CD8-positive, alpha-beta memory T cell (primary cell): ENCODE results near the gene GOLGA1. TPM values are rescaled to one million over a fixed set of nuclear protein-coding genes. Genes with fewer than 3 reads are reported as not detected.

Experiments used
- CTCF ChIA-PET: fragments of 350-600 bp; sonication (Branson Sonifier 250); formaldehyde crosslinking; loops from one replicate; lab custom pipeline; 2021; ENCODE audit warnings: antibody characterized with exemption; lab: Charles Lee
- POLR2A ChIA-PET: fragments of 350-600 bp; sonication (Branson Sonifier 250); formaldehyde crosslinking; loops from one replicate; lab custom pipeline; 2021; ENCODE audit warnings: antibody characterized with exemption; lab: Charles Lee
- DNase-seq, 5 donors: peaks; one replicate each; pipeline versions ENCODE4 v3.0.0 to v3.0.0-alpha.2; 2020 to 2022; ENCODE audit warnings: mixed read lengths in 1 of 5
- H3K27ac ChIP-seq: one replicate; pipeline ENCODE4 v1.7.0; 2013; ENCODE audit warnings: low read depth, mild to moderate bottlenecking, low read length, moderate library complexity
- H3K27me3 ChIP-seq: 2 replicates; pipeline ENCODE4 v1.7.0; 2013; ENCODE audit warnings: low read length, mild to moderate bottlenecking; ENCODE audit not compliant: insufficient read depth, poor library complexity, severe bottlenecking
- H3K36me3 ChIP-seq: 2 replicates; pipeline ENCODE4 v1.7.0; 2013; ENCODE audit warnings: mild to moderate bottlenecking, low read length, moderate library complexity; ENCODE audit not compliant: insufficient read depth
- H3K4me1 ChIP-seq: 2 replicates; pipeline ENCODE4 v1.7.0; 2013; ENCODE audit warnings: mild to moderate bottlenecking, low read length, moderate library complexity; ENCODE audit not compliant: insufficient read depth
- H3K4me3 ChIP-seq: 2 replicates; pipeline ENCODE4 v1.7.0; 2013; ENCODE audit warnings: mild to moderate bottlenecking, low read length
- H3K9me3 ChIP-seq: 2 replicates; pipeline ENCODE4 v1.7.0; 2013; ENCODE audit warnings: mild to moderate bottlenecking, low read length
- H3K27ac Mint-ChIP-seq, 8 donors: one replicate each; pipeline ENCODE4 v1.8.0; 2020 to 2021; ENCODE audit warnings: mixed read lengths in 8 of 8, mild to moderate bottlenecking in 6 of 8, inconsistent platforms in 3 of 8, moderate library complexity in 3 of 8
- H3K27me3 Mint-ChIP-seq, 2 donors: one replicate each; pipeline ENCODE4 v1.8.0; 2020 to 2021; ENCODE audit warnings: mixed read lengths in 2 of 2, mild to moderate bottlenecking in 1 of 2, moderate library complexity in 1 of 2
- H3K36me3 Mint-ChIP-seq, 3 donors: one replicate each; pipeline ENCODE4 v1.8.0; 2020 to 2021; ENCODE audit warnings: mixed read lengths in 3 of 3, inconsistent platforms in 1 of 3, mild to moderate bottlenecking in 1 of 3
- H3K4me1 Mint-ChIP-seq, 3 donors: one replicate each; pipeline ENCODE4 v1.8.0; 2020 to 2021; ENCODE audit warnings: mixed read lengths in 3 of 3, inconsistent platforms in 1 of 3, mild to moderate bottlenecking in 1 of 3
- H3K4me3 Mint-ChIP-seq, 7 donors: one replicate each; pipeline ENCODE4 v1.8.0; 2020 to 2021; ENCODE audit warnings: mixed read lengths in 7 of 7, mild to moderate bottlenecking in 6 of 7, moderate library complexity in 4 of 7, inconsistent platforms in 2 of 7
- H3K9me3 Mint-ChIP-seq, 5 donors: one replicate each; pipeline ENCODE4 v1.8.0; 2020 to 2022; ENCODE audit warnings: mixed read lengths in 5 of 5, mild to moderate bottlenecking in 3 of 5, moderate library complexity in 2 of 5, inconsistent platforms in 1 of 5
- polyA plus RNA-seq: library from polyadenylated mRNA; unstranded; fragments of 300-500 nt; fragmentation: Illumina TruSeq; gene quantifications from one replicate; pipeline ENCODE4 v1.2.3, GENCODE V29; 2021
- total RNA-seq, 2 experiments: library from RNA; stranded (reverse); gene quantifications; one replicate each; pipeline ENCODE4 v1.2.3, GENCODE V29; 2021

The GOLGA1 gene
- total and polyA plus RNA-seq, 3 experiments from 2014 or later = 8.5 to 21.1 (median 17.1) TPM

DNA sequence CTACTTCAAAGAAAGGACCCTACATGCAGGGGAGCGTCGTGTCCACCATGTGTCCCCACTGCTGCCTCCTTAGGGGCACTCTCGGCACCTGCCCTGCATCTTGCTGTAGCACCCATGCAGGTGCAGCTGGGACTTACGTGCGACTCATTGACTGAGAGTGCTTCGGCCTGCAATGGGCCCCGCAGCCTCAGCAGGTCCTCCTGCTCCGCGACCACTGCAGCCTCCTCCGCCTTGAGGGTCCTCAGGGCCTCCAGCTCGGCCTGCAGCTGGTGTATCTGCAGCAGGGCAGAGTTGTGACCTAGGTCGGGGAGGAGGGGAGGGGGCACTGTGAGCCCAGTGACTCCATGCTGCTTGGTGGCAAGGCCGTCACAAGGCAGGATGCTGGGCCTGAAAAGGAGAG is 51.9 kb downstream of the GOLGA1 start:
- Mint-ChIP-seq H3K4me3 (no peak overlapping the region), H3K9me3 (no peaks in the 10 kb centered on the region), H3K4me1 (no peaks in the 10 kb centered on the region), H3K27me3 (peaks cover 0 to 1% of the 10 kb centered on the region in 2 donors), H3K27ac (no peak overlapping the region), H3K36me3 (peaks cover 8 to 85% (median 29%) of the 10 kb centered on the region in 3 donors)
- DNase-seq = no peak
- no peak overlapping the region for H3K4me3 ChIP-seq
- H3K9me3 ChIP-seq = no peaks in the 10 kb centered on the region
- no peak overlapping the region for H3K27ac ChIP-seq
- H3K36me3 ChIP-seq = peaks cover 35% of the 10 kb centered on the region
- ChIA-PET CTCF (interaction anchor here (1.5 to 2.1 kb wide), 2 partner anchors 36 to 118 kb away, joined by 5 to 6 read pairs; partner anchors contain the start of genes NR6A1 and WDR38), POLR2A (no interaction called here)
- H3K27me3 ChIP-seq = no peaks in the 10 kb centered on the region
- H3K4me1 ChIP-seq = no peaks in the 10 kb centered on the region

DNA sequence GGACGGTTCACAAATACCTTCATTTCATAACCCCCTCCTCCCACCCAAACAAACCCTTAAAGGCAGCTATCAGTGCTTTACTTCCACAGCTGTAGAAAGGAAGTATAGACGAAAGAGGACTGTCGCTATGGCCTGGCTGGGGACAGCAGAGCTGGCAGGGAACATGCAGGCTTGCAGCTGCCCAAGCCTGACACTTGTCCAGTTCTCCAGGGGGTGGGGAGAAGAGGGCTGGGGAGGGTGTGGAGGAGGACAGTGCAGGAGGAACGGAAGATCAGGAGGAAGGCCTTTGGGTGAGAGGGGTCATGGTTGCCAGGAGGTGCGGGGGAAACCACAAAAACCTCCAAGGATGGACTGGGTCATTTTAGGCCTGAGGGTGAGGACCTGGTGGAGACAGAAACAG is 53.1 kb downstream of the GOLGA1 start:
- POLR2A ChIA-PET = no interaction called here
- Histone ChIP-seq H3K27me3 (no peaks in the 10 kb centered on the region), H3K4me3 (no peak overlapping the region), H3K36me3 (peaks cover 28% of the 10 kb centered on the region), H3K27ac (no peak overlapping the region), H3K9me3 (no peaks in the 10 kb centered on the region), H3K4me1 (no peaks in the 10 kb centered on the region)
- peaks cover 0 to 1% of the 10 kb centered on the region in 2 donors for H3K27me3 Mint-ChIP-seq
- H3K36me3 Mint-ChIP-seq = peaks cover 8 to 80% (median 24%) of the 10 kb centered on the region in 3 donors
- no peaks in the 10 kb centered on the region for H3K9me3 Mint-ChIP-seq
- DNase-seq = no peak
- no peaks in the 10 kb centered on the region for H3K4me1 Mint-ChIP-seq
- H3K4me3 Mint-ChIP-seq = no peak overlapping the region
- CTCF ChIA-PET = interaction anchor here (2.1 kb wide), 1 partner anchor 116 kb away, joined by 6 read pairs; the partner anchor contains the start of gene NR6A1
- peak overlapping the region in 1 of 8 donors; percentile 43 for H3K27ac Mint-ChIP-seq

- Mint-ChIP-seq H3K9me3 (no peaks in the 10 kb centered on the region), H3K36me3 (peaks cover 8 to 82% (median 24%) of the 10 kb centered on the region in 3 donors), H3K4me3 (no peak overlapping the region), H3K4me1 (no peaks in the 10 kb centered on the region), H3K27me3 (peaks cover 0 to 1% of the 10 kb centered on the region in 2 donors), H3K27ac (no peak overlapping the region)
- ChIA-PET POLR2A (no interaction called here), CTCF (interaction anchor here (2.1 kb wide), 1 partner anchor 116 kb away, joined by 6 read pairs; the partner anchor contains the start of gene NR6A1)
- Histone ChIP-seq H3K4me1 (no peaks in the 10 kb centered on the region), H3K4me3 (no peak overlapping the region), H3K9me3 (no peaks in the 10 kb centered on the region), H3K36me3 (peaks cover 28% of the 10 kb centered on the region), H3K27me3 (no peaks in the 10 kb centered on the region), H3K27ac (no peak overlapping the region)
- DNase-seq = no peak
These were observed 53.9 kb downstream of the GOLGA1 start for GRCh38 chr9:124886866-124887492.

- Mint-ChIP-seq H3K36me3 (peaks cover 8 to 87% (median 27%) of the 10 kb centered on the region in 3 donors), H3K27me3 (peaks cover 0 to 1% of the 10 kb centered on the region in 2 donors), H3K27ac (peak overlapping the region in 1 of 8 donors; percentile 26), H3K4me3 (no peak overlapping the region), H3K4me1 (peaks cover 0 to 3% (median 2%) of the 10 kb centered on the region in 3 donors), H3K9me3 (no peaks in the 10 kb centered on the region)
- H3K9me3 ChIP-seq = no peaks in the 10 kb centered on the region
- H3K36me3 ChIP-seq = peaks cover 28% of the 10 kb centered on the region
- H3K27ac ChIP-seq = no peak overlapping the region
- no peak for DNase-seq
- ChIA-PET CTCF (no interaction called here), POLR2A (no interaction called here)
- no peak overlapping the region for H3K4me3 ChIP-seq
- H3K4me1 ChIP-seq = no peaks in the 10 kb centered on the region
- H3K27me3 ChIP-seq = no peaks in the 10 kb centered on the region
These were observed 54.4 kb downstream of the GOLGA1 start for GRCh38 chr9:124886461-124886860.

DNA sequence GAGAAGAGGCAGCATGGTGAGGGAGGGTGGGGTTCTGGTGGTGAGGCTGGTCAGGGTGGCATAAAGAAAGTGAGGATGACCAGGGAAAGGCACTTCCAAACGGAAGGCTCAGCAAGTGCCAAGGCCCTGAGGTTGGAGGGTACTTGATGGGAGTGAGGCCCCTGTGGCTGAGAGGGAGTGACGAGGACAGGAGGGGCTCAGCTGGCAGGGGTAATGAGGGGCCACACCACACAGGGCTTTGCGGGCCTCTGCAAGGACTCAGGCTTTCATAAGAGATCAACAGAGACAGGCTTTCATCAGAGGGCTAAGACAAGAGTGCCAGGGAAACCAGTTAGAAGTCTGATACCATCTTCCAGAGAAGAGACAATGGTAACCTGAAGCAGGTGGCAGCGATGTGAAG is 55.3 kb downstream of the GOLGA1 start:
- H3K27me3 Mint-ChIP-seq = peaks cover 0 to 1% of the 10 kb centered on the region in 2 donors
- POLR2A ChIA-PET = no interaction called here
- Histone ChIP-seq H3K4me1 (peaks cover 6% of the 10 kb centered on the region), H3K36me3 (peaks cover 23% of the 10 kb centered on the region), H3K27ac (no peak overlapping the region), H3K4me3 (no peak overlapping the region), H3K27me3 (no peaks in the 10 kb centered on the region), H3K9me3 (no peaks in the 10 kb centered on the region)
- CTCF ChIA-PET = no interaction called here
- H3K4me3 Mint-ChIP-seq = no peak overlapping the region
- H3K27ac Mint-ChIP-seq = peak overlapping the region in 2 of 8 donors; percentile 41 to 79
- DNase-seq = no peak
- peaks cover 0 to 11% (median 2%) of the 10 kb centered on the region in 3 donors for H3K4me1 Mint-ChIP-seq
- no peaks in the 10 kb centered on the region for H3K9me3 Mint-ChIP-seq
- H3K36me3 Mint-ChIP-seq = peaks cover 8 to 87% (median 27%) of the 10 kb centered on the region in 3 donors

GRCh38 chr9:124884376-124884775 is 56.5 kb downstream of the GOLGA1 start:
- Histone ChIP-seq H3K27me3 (no peaks in the 10 kb centered on the region), H3K9me3 (no peaks in the 10 kb centered on the region), H3K36me3 (peaks cover 13% of the 10 kb centered on the region), H3K4me3 (no peak overlapping the region), H3K27ac (no peak overlapping the region), H3K4me1 (peaks cover 6% of the 10 kb centered on the region)
- Mint-ChIP-seq H3K27me3 (peaks cover 0 to 1% of the 10 kb centered on the region in 2 donors), H3K27ac (peak overlapping the region in 1 of 8 donors; percentile 77), H3K4me3 (no peak overlapping the region), H3K36me3 (peaks cover 4 to 87% (median 24%) of the 10 kb centered on the region in 3 donors), H3K4me1 (peaks cover 0 to 13% (median 3%) of the 10 kb centered on the region in 3 donors), H3K9me3 (no peaks in the 10 kb centered on the region)
- ChIA-PET POLR2A (no interaction called here), CTCF (interaction anchor here (1.1 kb wide), 1 partner anchor 10 kb away, joined by 4 read pairs; no protein-coding TSS in a partner anchor)
- DNase-seq = no peak

- no peak overlapping the region for H3K27ac ChIP-seq
- H3K27me3 ChIP-seq = no peaks in the 10 kb centered on the region
- CTCF ChIA-PET = interaction anchor here (1.0 kb wide), 1 partner anchor 19 kb away, joined by 4 read pairs; no protein-coding TSS in a partner anchor
- Mint-ChIP-seq H3K9me3 (no peaks in the 10 kb centered on the region), H3K4me1 (peaks cover 2 to 19% (median 3%) of the 10 kb centered on the region in 3 donors), H3K27me3 (no peaks in the 10 kb centered on the region), H3K36me3 (peaks cover 4 to 86% (median 30%) of the 10 kb centered on the region in 3 donors), H3K4me3 (no peak overlapping the region), H3K27ac (peak overlapping the region in 1 of 8 donors; percentile 24)
- POLR2A ChIA-PET = no interaction called here
- no peak overlapping the region for H3K4me3 ChIP-seq
- peaks cover 6% of the 10 kb centered on the region for H3K4me1 ChIP-seq
- no peak for DNase-seq
- peaks cover 23% of the 10 kb centered on the region for H3K36me3 ChIP-seq
- no peaks in the 10 kb centered on the region for H3K9me3 ChIP-seq
These were observed 58.7 kb downstream of the GOLGA1 start for GRCh38 chr9:124882231-124882630.

DNA sequence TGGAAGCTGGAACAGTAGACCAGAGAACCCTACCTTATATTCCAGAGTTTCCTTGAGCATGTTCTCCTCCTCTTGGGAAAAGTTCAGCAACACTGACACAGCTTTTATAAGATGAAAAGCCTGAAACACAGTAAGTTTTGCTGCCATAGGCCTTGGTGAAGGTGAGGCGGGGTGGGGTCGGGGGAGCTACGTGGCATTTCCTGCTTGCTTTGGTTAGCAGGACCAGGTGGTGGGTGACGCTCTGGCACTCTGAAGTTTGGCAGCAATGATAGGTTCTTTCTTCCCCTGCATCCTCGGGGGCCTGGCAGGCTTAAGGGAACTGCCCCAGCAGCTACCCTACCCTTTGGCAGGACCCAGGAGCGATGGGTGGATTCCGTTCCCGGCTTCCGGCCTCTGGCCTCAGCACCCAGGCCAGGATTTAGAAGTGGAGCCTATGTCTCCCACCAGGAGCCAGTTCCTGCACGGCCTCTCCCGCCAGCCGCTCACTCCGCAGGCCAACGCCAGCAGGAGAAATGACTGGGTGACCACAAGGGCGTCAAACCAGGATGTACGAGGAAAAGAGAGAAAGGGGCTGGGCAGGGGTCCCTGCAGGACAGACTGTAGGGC is 59.6 kb downstream of the GOLGA1 start:
- Histone ChIP-seq H3K27me3 (no peaks in the 10 kb centered on the region), H3K9me3 (no peaks in the 10 kb centered on the region), H3K4me1 (peaks cover 6% of the 10 kb centered on the region), H3K36me3 (peaks cover 32% of the 10 kb centered on the region), H3K27ac (no peak overlapping the region), H3K4me3 (no peak overlapping the region)
- DNase-seq = no peak
- Mint-ChIP-seq H3K4me1 (peaks cover 7 to 26% (median 7%) of the 10 kb centered on the region in 3 donors), H3K4me3 (no peak overlapping the region), H3K27ac (peak overlapping the region in 7 of 8 donors; percentile 17 to 92 (median 68)), H3K36me3 (peaks cover 1 to 84% (median 30%) of the 10 kb centered on the region in 3 donors), H3K27me3 (no peaks in the 10 kb centered on the region), H3K9me3 (no peaks in the 10 kb centered on the region)
- CTCF ChIA-PET = interaction anchor here (1.2 kb wide), 1 partner anchor 27 kb away, joined by 4 read pairs; the partner anchor contains the start of gene WDR38
- POLR2A ChIA-PET = interaction anchor here (0.5 kb wide), 1 partner anchor 19 kb away, joined by 3 read pairs; no protein-coding TSS in a partner anchor
